AG09309 (cell line): Measurements from ENCODE around the gene TMTC3.

Experiments
- DNase-seq: peaks from one replicate; pipeline ENCODE4 v3.0.0-alpha.2; 2010; ENCODE audit warnings: low read depth
- H3K4me3 ChIP-seq: 2 replicates; pipeline ENCODE4 v1.5.1; 2011; ENCODE audit warnings: mild to moderate bottlenecking, low read depth, low read length, moderate library complexity; ENCODE audit not compliant: control insufficient read depth
- TF ChIP-seq, protein P1 (sequence below): IDR thresholded peaks from 2 replicates; pipeline ENCODE4 v1.5.1; 2011; ENCODE audit warnings: mild to moderate bottlenecking, low read depth, low read length, inconsistent platforms; ENCODE audit not compliant: insufficient read depth, control insufficient read depth; ENCODE audit errors: missing control alignments

Gene TMTC3

DNA sequence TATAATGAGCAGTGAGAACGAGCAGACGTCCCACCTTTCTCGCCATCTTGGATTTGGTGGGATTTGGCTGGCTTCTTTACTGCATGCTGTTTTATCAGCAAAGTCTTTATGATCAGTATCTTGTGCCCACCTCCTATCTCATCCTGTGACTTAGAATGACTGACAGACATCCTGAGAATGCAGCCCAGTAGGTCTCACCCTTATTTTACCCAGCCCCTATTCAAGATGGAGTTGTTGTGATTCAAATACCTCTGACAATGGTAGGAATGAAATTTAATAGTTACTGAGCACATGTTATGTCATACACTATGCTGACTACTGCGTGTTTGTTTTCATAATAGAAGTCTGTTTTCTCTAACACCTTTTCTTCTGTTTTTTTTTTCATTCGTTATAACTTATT is 1.9 kb downstream of the TMTC3 start:
- no peak for DNase-seq
- TF ChIP-seq, protein P1, sequence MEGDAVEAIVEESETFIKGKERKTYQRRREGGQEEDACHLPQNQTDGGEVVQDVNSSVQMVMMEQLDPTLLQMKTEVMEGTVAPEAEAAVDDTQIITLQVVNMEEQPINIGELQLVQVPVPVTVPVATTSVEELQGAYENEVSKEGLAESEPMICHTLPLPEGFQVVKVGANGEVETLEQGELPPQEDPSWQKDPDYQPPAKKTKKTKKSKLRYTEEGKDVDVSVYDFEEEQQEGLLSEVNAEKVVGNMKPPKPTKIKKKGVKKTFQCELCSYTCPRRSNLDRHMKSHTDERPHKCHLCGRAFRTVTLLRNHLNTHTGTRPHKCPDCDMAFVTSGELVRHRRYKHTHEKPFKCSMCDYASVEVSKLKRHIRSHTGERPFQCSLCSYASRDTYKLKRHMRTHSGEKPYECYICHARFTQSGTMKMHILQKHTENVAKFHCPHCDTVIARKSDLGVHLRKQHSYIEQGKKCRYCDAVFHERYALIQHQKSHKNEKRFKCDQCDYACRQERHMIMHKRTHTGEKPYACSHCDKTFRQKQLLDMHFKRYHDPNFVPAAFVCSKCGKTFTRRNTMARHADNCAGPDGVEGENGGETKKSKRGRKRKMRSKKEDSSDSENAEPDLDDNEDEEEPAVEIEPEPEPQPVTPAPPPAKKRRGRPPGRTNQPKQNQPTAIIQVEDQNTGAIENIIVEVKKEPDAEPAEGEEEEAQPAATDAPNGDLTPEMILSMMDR: no peak
- H3K4me3 ChIP-seq: no peak overlapping the region

DNA sequence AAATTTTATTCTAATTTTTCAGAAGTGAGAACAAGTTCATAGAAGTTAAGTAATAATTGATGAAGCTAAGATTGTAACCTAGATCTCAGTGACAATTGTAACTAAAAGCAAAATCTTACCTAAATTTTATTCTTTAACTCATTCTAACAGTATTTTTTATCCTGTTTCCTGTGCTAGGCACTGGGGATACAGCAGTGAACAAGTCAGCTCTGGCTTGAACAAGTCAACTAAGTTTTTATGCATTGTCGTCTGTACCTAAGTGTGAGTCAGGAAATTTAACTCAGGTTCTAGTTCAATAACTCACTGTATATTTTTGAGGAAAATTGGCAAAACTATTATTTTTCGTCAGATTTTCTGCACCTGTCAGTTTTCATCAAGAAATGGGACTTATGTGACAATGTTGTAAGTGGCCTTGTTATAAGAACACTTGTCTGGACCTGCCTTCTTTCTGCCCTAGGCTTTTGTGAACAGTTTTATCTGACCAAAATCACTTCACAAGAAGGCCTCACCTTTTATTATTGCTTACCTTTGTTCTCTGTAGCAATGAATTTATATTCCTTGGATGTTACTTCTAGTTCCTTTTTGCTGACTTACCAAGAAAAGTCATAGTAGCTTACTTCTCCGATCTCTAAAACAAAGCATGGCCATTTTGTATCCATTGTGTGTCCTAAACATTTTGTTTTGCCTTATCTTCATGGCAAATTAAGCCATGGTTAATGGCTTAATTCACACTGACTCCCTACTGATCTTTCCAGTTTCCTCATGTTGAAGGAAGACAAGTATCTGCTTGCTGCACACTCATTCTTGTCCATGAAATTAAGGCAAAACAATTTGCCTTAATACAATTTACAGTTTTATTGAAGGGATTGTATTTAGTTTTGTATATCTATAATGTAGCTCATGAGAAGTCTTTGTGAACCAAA is 2.7 kb downstream of the TMTC3 start:
- H3K4me3 ChIP-seq: no peak overlapping the region
- TF ChIP-seq, protein P1: no peak
- DNase-seq: no peak

DNA sequence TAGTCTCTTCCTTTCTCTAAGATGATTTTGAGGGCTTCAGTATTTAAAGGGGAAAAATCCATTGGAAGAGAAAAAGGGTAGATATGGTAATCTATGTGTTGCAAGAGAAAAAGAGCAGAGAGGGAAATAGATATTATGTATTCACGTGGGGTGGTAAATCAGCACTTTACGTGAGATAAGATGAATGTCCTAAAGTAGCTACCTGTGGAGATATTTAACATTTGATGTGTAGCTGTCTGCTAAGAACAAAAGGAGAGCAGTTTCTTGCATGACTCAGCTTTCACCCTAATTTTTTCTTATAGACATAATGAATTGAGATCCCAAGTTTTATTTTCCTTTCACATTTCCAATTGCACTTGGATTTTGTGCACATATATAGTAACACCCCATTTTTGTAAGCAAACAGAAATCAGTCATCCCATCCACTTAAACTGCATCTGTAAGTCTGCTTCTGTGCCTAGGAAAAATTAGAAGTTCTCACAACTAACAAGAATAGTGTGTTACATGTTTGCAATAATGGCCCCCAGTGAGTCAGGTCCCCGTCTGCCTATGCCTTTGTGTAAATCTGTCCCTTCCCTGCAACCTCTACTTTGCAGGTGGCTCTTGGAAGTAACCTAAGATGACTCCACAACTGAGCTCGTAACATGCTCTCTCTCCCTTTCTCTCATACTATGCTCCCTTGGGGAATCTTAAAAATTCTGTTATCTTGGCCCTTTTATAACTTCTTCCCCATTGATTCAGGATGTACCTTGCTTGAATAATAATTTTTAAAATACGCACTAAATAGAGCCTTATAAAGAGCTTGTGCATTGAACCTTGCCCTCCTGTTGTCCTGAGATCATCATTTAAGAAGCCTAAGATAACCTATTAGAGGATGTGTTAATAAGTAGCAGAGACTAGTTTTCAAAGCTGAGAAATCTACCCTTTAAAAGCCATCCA is 3.7 kb downstream of the TMTC3 start:
- DNase-seq: no peak
- no peak overlapping the region for H3K4me3 ChIP-seq
- TF ChIP-seq, protein P1: no peak

DNA sequence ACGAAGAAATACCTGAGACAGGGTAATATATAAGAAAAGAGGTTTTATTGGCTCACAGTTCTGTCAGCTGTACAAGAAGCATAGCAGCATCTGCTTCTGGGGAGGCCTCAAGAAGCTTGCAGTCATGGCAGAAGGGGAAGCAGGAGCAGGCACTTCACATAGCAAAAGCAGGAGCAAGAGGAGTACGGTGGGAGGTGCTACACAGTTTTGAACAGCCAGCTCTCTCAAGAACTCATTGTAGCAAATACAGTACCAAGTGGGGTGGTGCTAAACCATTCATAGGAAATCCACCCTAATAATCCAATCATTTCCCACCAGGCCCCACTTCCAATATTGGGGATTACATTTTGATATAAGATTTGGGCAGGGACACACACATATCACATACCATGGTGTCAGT is 8.0 kb downstream of the TMTC3 start:
- no peak overlapping the region for H3K4me3 ChIP-seq
- DNase-seq: no peak

DNA sequence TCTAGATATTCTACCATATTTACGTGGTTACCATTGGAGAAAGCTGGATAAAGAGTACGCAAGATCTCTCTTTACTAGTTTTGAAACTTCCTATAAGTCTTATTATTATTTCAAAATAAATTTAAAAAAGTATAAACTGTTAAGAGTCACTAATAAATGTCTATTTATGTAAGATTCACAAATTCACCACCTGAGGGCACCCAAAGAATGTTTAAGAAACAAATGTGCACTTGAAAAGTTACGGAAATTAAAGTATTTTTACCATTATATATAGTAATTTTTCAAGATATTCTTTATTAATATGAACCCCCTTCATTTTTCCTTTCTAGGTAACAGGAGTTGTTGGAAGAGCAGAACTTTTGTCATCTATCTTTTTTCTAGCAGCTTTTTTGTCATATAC is 11.9 kb downstream of the TMTC3 start:
- DNase-seq: peak; percentile 11
- TF ChIP-seq, protein P1: peak; percentile 20
- H3K4me3 ChIP-seq: no peak overlapping the region

More for the DNA sequence above, 8.0 kb downstream of the TMTC3 start:
- TF ChIP-seq, protein P1: no peak

DNA sequence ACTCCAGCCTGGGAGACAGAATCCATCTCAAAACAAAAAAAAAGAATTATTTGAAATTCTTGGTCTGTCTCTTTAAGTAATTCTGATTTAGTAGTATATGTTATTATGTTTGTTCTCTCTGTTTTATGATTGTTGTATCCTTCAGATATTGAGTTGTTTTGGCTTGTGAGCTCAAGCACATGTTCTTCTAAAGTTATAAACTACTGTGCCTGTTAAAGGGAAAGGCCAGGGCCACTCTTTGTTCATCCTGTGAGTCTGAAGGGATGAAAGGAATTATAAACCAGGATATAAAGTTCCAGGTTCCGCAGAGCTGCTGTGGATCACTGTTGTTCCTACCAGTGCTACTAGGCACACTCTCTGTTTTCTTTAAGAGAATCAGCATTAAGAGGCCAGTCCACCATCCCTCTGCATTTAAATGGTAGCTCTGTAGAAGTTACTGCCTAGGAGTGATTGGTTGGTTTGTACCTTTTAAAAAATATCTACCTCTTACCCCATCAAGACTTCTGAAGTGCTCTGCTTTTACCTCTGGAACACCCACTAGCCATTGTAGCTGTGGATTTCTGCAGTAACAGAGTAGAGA is 14.1 kb downstream of the TMTC3 start:
- H3K4me3 ChIP-seq: no peak overlapping the region
- no peak for DNase-seq
- TF ChIP-seq, protein P1: no peak
